A549 (cell line): ENCODE results near the gene NPW. TPM values are rescaled to one million over a fixed set of nuclear protein-coding genes. Genes with fewer than 3 reads are reported as not detected.

Source experiments
- ATAC-seq, 2 experiments: fragments of 200-7000 bp in 1 of 2; fragments of >200 bp in 1 of 2; cut with Nextera tagmentation in 1 of 2; cut with Tn5 transposase in 1 of 2; 3 replicates each; pipeline versions ENCODE4 v1.8.0 to v1.9.1; 2018 to 2020; ENCODE audit warnings: mild to moderate bottlenecking in 1 of 2, moderate library complexity in 1 of 2
- CTCF ChIA-PET: fragments of 300-600 bp; sonication (Branson Sonifier 250); formaldehyde crosslinking; extraction: SDS; loops from one replicate; lab custom pipeline; 2021; ENCODE audit warnings: antibody characterized with exemption, inconsistent platforms; lab: Yijun Ruan, JAX
- POLR2A ChIA-PET: fragments of 350-600 bp; formaldehyde crosslinking; extraction: SDS; loops from one replicate; lab custom pipeline; 2021; ENCODE audit warnings: antibody characterized with exemption, inconsistent platforms; lab: Yijun Ruan, JAX
- DNase-seq, 2 experiments: peaks; one replicate each; pipeline versions ENCODE4 v3.0.0 to v3.0.0-alpha.2; 2011 to 2016; ENCODE audit warnings: low read depth in 1 of 2, low spot score in 1 of 2
- FAIRE-seq: peaks from 2 replicates; lab custom pipeline; 2011; peaks lifted over from hg19 to GRCh38; lab: Jason Lieb, UNC
- H3K27ac ChIP-seq, 2 experiments: fragments of >200 bp; sonication (Bioruptor Twin); formaldehyde crosslinking; 3 replicates each; pipeline ENCODE4 v1.5.1; 2016 to 2017
- H3K4me1 ChIP-seq: fragments of >200 bp; sonication (Bioruptor Twin); formaldehyde crosslinking; 3 replicates; pipeline ENCODE4 v1.6.1; 2016
- H3K4me2 ChIP-seq: fragments of >200 bp; sonication (Bioruptor Twin); formaldehyde crosslinking; 3 replicates; pipeline ENCODE4 v1.6.1; 2016
- H3K4me3 ChIP-seq: fragments of >200 bp; sonication (Bioruptor Twin); formaldehyde crosslinking; 3 replicates; pipeline ENCODE4 v1.5.1; 2016
- H3K9me3 ChIP-seq: fragments of >200 bp; sonication (Bioruptor Twin); formaldehyde crosslinking; 3 replicates; pipeline ENCODE4 v1.6.1; 2016
- CHD4 ChIP-seq: fragments of 200-600 bp; sonication (generic); IDR thresholded peaks from 2 replicates; pipeline ENCODE4 v1.6.1; 2016; ENCODE audit warnings: antibody characterized with exemption, mild to moderate bottlenecking, borderline replicate concordance
- EP300 ChIP-seq, 2 experiments: fragments of >200 bp; sonication (Bioruptor Twin); formaldehyde crosslinking; IDR thresholded peaks; 2 replicates in 1 of 2; 3 replicates in 1 of 2; pipeline ENCODE4 v1.6.1; 2016 to 2017
- ESRRA ChIP-seq: fragments of 150-350 bp; IDR thresholded peaks from 2 replicates; pipeline ENCODE4 v1.6.1; 2014; ENCODE audit warnings: mild to moderate bottlenecking, low read length, borderline replicate concordance
- HOXA7 ChIP-seq: fragments of 250-450 bp; sonication (Bioruptor Pico); IDR thresholded peaks from 2 replicates; pipeline ENCODE4 v1.5.0; 2020; ENCODE audit warnings: mild to moderate bottlenecking, moderate library complexity
- KDM5A ChIP-seq: fragments of 200-600 bp; sonication (generic); IDR thresholded peaks from 2 replicates; pipeline ENCODE4 v1.6.1; 2016; ENCODE audit warnings: antibody characterized with exemption, mild to moderate bottlenecking
- NFE2L2 ChIP-seq: fragments of 150-350 bp; conservative IDR thresholded peaks from 2 replicates; pipeline ENCODE4 v1.6.1; 2014; ENCODE audit warnings: low read length
- RAD21 ChIP-seq, 2 experiments: fragments of >200 bp in 1 of 2; sonication (Bioruptor Twin) in 1 of 2; formaldehyde crosslinking in 1 of 2; IDR thresholded peaks in 1 of 2; conservative IDR thresholded peaks in 1 of 2; 2 replicates in 1 of 2; 3 replicates in 1 of 2; pipeline ENCODE4 v1.6.1; 2012 to 2018; ENCODE audit warnings: inconsistent platforms in 1 of 2
- RCOR1 ChIP-seq: fragments of 150-350 bp; IDR thresholded peaks from 2 replicates; pipeline ENCODE4 v1.6.1; 2014; ENCODE audit warnings: antibody characterized with exemption, low read length, low read depth
- RNF2 ChIP-seq: fragments of 200-600 bp; sonication (generic); IDR thresholded peaks from 2 replicates; pipeline ENCODE4 v1.6.1; 2016; ENCODE audit warnings: low read depth, mild to moderate bottlenecking, antibody characterized with exemption, moderate library complexity, borderline replicate concordance
- SMC3 ChIP-seq: fragments of >200 bp; sonication (Bioruptor Twin); formaldehyde crosslinking; IDR thresholded peaks from 3 replicates; pipeline ENCODE4 v1.6.1; 2018; ENCODE audit warnings: inconsistent platforms
- ZC3H11A ChIP-seq: fragments of 450-650 bp; IDR thresholded peaks from 2 replicates; pipeline ENCODE4 v1.6.1; 2014; ENCODE audit warnings: antibody characterized with exemption, mild to moderate bottlenecking
- ZFP36 ChIP-seq: fragments of 450-650 bp; IDR thresholded peaks from 2 replicates; pipeline ENCODE4 v1.6.1; 2014; ENCODE audit warnings: borderline replicate concordance; ENCODE audit not compliant: partially characterized antibody
- ZNF302 ChIP-seq: fragments of 250-450 bp; sonication (Bioruptor Pico); IDR thresholded peaks from 2 replicates; pipeline ENCODE4 v1.9.0; 2021; ENCODE audit warnings: inconsistent platforms, mild to moderate bottlenecking, moderate library complexity
- WGBS: methylation state at CpG from one replicate; pipeline ENCODE4 v1.1.6; 2017; ENCODE audit errors: missing lambda C conversion rate; 5-methylcytosine and 5-hydroxymethylcytosine counted together
- polyA plus RNA-seq, 4 experiments: library from polyadenylated mRNA; depleted of rRNA in 3 of 4; stranded (reverse); fragments of >200 nt; fragmentation: RNase III in 1 of 4; extraction: RNeasy Plus Mini Kit Qiagen cat#74134 plus additional on column Dnase treatment in 1 of 4; gene quantifications; 2 replicates in 3 of 4; 3 replicates in 1 of 4; pipeline ENCODE4 v1.2.3, GENCODE V29; 2011 to 2017
- TF ChIP-seq, protein P1 (sequence below): fragments of 450-650 bp; IDR thresholded peaks from 2 replicates; pipeline ENCODE4 v1.6.1; 2014; ENCODE audit warnings: antibody characterized with exemption
- TF ChIP-seq, protein P2 (sequence below): fragments of >200 bp; sonication (Bioruptor Twin); formaldehyde crosslinking; IDR thresholded peaks from 3 replicates; pipeline ENCODE4 v1.5.1; 2016
- TF ChIP-seq, protein P3 (sequence below): fragments of 200-600 bp; sonication (generic); IDR thresholded peaks from 2 replicates; pipeline ENCODE4 v1.6.1; 2016; ENCODE audit warnings: antibody characterized with exemption, mild to moderate bottlenecking, moderate library complexity

The NPW gene
- polyA plus RNA-seq, 2 of the 4 experiments (the other 2 are of a cell fraction): 0.26 to 1.0 TPM

DNA sequence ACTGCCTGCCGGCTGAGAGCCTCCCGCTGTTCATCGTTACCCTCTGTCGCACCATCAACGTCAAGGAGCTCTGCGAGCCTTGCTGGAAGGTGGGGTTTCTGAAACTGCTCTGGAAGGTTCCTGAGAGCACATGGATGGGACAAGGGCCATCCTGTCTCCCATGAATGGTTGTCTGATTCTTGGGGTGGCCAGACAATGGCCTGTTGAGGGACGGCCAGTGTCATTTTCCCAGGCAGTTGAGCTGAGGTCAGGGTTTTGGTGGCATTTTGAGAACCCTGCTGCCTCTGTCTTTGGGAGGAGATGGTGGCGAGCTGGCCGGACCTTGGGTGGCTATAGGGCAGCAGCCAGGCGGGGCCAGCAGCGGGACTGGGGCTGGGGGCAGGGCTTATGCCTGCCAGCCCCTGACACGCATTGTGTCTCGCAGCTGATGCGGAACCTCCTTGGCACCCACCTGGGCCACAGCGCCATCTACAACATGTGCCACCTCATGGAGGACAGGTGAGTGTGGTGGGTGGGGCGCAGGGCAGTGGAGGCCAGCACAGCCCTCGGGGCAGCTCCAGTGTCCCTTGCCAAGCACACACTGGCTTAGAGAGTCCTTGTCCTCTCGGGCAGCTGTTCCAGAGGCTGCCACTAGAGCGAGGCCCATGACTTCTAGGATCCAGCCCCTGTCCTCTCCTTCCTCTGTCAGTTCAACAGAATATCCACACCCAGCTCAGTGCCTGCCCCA is 37.3 kb downstream of the NPW start:
- H3K4me2 ChIP-seq: no peak overlapping the region
- H3K27ac ChIP-seq: no peak overlapping the region
- ChIA-PET CTCF (interaction anchor here (0.7 to 3.3 kb wide), 18 partner anchors 7 to 84 kb away, joined by 3 to 27 read pairs (median 9); partner anchors contain the start of genes NTHL1 and TSC2), POLR2A (interaction anchor here (1.3 to 1.4 kb wide), 2 partner anchors 9 to 98 kb away, joined by 5 read pairs; partner anchors contain the start of genes NTHL1, TRAF7 and TSC2)
- DNase-seq: peak in 1 of 2 experiments; percentile 56
- H3K9me3 ChIP-seq: no peaks in the 10 kb centered on the region
- TF ChIP-seq RCOR1 (no peak), RAD21 (conservative IDR thresholded peaks at IDR 0.05 in 1 of 2, IDR thresholded peaks at IDR 0.05 in 1 of 2) (0 out of 5 replicates have a peak, but pooled peaks of 1 of the 2 experiments have one; percentile 9)
- TF ChIP-seq, protein P1, sequence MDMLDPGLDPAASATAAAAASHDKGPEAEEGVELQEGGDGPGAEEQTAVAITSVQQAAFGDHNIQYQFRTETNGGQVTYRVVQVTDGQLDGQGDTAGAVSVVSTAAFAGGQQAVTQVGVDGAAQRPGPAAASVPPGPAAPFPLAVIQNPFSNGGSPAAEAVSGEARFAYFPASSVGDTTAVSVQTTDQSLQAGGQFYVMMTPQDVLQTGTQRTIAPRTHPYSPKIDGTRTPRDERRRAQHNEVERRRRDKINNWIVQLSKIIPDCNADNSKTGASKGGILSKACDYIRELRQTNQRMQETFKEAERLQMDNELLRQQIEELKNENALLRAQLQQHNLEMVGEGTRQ: no peak
- TF ChIP-seq, protein P2, sequence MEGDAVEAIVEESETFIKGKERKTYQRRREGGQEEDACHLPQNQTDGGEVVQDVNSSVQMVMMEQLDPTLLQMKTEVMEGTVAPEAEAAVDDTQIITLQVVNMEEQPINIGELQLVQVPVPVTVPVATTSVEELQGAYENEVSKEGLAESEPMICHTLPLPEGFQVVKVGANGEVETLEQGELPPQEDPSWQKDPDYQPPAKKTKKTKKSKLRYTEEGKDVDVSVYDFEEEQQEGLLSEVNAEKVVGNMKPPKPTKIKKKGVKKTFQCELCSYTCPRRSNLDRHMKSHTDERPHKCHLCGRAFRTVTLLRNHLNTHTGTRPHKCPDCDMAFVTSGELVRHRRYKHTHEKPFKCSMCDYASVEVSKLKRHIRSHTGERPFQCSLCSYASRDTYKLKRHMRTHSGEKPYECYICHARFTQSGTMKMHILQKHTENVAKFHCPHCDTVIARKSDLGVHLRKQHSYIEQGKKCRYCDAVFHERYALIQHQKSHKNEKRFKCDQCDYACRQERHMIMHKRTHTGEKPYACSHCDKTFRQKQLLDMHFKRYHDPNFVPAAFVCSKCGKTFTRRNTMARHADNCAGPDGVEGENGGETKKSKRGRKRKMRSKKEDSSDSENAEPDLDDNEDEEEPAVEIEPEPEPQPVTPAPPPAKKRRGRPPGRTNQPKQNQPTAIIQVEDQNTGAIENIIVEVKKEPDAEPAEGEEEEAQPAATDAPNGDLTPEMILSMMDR: no peak
- FAIRE-seq: no peak
- H3K4me3 ChIP-seq: no peak overlapping the region
- no peaks in the 10 kb centered on the region for H3K4me1 ChIP-seq
- WGBS: 86% methylated on average over 18 of the region's 19 CpGs
- peak; percentile 88 to 91 for ATAC-seq

DNA sequence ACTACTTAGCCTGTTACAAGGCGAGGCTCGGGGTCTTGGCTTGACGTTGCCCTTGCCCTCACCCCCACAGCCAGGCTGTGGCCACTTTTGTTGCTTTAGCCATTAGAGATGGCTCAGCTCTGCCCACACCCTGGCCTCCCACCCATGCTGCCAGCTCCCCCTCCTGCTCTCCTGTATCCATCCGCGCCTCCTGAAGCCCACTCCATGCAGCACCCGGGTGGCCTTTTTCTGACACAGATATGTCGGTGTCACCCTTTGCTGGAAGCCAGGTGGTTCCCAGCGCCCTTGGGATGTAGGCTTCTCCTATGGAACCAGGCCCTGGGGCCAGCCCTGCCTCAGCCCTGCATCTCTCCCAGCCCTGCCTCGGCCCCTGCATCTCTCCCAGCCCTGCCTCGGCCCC is 37.9 kb downstream of the NPW start:
- no peak for DNase-seq
- Histone ChIP-seq H3K4me1 (no peaks in the 10 kb centered on the region), H3K27ac (no peak overlapping the region), H3K4me3 (no peak overlapping the region), H3K9me3 (no peaks in the 10 kb centered on the region), H3K4me2 (no peak overlapping the region)
- no peak for FAIRE-seq
- peak; percentile 15 to 28 for ATAC-seq
- TF ChIP-seq RAD21 (conservative IDR thresholded peaks at IDR 0.05 in 1 of 2, IDR thresholded peaks at IDR 0.05 in 1 of 2) (no peak), HOXA7 (CRISPR knock-in tag) (no peak), SMC3 (no peak), ESRRA (no peak)
- ChIA-PET CTCF (interaction anchor here (1.1 to 3.3 kb wide), 10 partner anchors 9 to 83 kb away, joined by 3 to 27 read pairs (median 14); partner anchors contain the start of genes NTHL1 and TSC2), POLR2A (interaction anchor here (1.3 kb wide), 1 partner anchor 98 kb away, joined by 5 read pairs; the partner anchor contains the start of gene TRAF7)
- 93% methylated on average over 10 of the region's 10 CpGs for WGBS

DNA sequence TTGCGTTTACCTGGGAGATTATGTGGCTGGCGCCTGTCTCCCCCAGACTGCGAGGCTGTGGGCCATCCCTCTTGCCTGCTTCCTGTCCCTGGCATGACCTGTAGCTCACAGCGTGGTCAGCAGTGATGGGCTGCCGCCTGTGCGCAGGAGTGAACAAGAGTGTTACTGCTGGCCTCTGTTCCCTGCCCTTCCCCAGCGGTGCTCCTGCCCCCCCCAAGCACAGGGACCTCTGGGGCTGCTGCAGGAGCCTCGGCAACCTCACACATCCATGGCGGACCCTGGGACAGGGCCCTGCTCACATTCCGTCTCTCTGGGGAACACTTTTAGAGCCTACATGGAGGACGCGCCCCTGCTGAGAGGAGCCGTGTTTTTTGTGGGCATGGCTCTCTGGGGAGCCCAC is 38.8 kb downstream of the NPW start:
- ChIA-PET CTCF (interaction anchor here (1.1 to 1.8 kb wide), 3 partner anchors 13 to 82 kb away, joined by 3 to 8 read pairs (median 5); no protein-coding TSS in a partner anchor), POLR2A (no interaction called here)
- H3K4me2 ChIP-seq: no peak overlapping the region
- TF ChIP-seq ZNF302 (CRISPR knock-in tag): no peak
- no peak for TF ChIP-seq CHD4
- no peak for TF ChIP-seq EP300 (IDR thresholded peaks at IDR 0.05)
- no peak for TF ChIP-seq RAD21 (conservative IDR thresholded peaks at IDR 0.05 in 1 of 2, IDR thresholded peaks at IDR 0.05 in 1 of 2)
- TF ChIP-seq RNF2: no peak
- TF ChIP-seq, protein P3, sequence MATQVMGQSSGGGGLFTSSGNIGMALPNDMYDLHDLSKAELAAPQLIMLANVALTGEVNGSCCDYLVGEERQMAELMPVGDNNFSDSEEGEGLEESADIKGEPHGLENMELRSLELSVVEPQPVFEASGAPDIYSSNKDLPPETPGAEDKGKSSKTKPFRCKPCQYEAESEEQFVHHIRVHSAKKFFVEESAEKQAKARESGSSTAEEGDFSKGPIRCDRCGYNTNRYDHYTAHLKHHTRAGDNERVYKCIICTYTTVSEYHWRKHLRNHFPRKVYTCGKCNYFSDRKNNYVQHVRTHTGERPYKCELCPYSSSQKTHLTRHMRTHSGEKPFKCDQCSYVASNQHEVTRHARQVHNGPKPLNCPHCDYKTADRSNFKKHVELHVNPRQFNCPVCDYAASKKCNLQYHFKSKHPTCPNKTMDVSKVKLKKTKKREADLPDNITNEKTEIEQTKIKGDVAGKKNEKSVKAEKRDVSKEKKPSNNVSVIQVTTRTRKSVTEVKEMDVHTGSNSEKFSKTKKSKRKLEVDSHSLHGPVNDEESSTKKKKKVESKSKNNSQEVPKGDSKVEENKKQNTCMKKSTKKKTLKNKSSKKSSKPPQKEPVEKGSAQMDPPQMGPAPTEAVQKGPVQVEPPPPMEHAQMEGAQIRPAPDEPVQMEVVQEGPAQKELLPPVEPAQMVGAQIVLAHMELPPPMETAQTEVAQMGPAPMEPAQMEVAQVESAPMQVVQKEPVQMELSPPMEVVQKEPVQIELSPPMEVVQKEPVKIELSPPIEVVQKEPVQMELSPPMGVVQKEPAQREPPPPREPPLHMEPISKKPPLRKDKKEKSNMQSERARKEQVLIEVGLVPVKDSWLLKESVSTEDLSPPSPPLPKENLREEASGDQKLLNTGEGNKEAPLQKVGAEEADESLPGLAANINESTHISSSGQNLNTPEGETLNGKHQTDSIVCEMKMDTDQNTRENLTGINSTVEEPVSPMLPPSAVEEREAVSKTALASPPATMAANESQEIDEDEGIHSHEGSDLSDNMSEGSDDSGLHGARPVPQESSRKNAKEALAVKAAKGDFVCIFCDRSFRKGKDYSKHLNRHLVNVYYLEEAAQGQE: no peak
- no peak for TF ChIP-seq ZC3H11A
- TF ChIP-seq NFE2L2: no peak
- no peak for TF ChIP-seq ZFP36
- no peak for TF ChIP-seq KDM5A
- H3K4me1 ChIP-seq: no peaks in the 10 kb centered on the region
- DNase-seq (no peak), FAIRE-seq (no peak), ATAC-seq (no peak)
- no peak overlapping the region for H3K27ac ChIP-seq
- WGBS: 91% methylated on average over 13 of the region's 13 CpGs
- H3K9me3 ChIP-seq: no peaks in the 10 kb centered on the region
- no peak overlapping the region for H3K4me3 ChIP-seq
